ENCODE data around the gene SLC43A3. TPM values are rescaled to one million over a fixed set of nuclear protein-coding genes. Genes with fewer than 3 reads are reported as not detected.

SLC43A3 gene
- total and polyA plus RNA-seq, 2 of the 4 experiments (the other 2 are of a cell fraction), result 12.7 to 21.1 TPM

- Histone ChIP-seq H3K23ac (ENCODE audit: low read depth, low read length) (no peak overlapping the region), H3K4me1 (ENCODE audit: control insufficient read depth, insufficient read depth, low read length) (no peaks in the 10 kb centered on the region), H3K9ac (ENCODE audit: low read depth, low read length) (no peak overlapping the region), H2BK120ac (ENCODE audit: low read depth, low read length) (no peak overlapping the region), H3K56ac (ENCODE audit: extremely low read depth, insufficient read depth, low read length) (no peak overlapping the region), H2AK5ac (ENCODE audit: low read depth, low read length) (no peak overlapping the region), H4K8ac (ENCODE audit: low read depth in 2 of 2, low read length in 2 of 2) (no peak overlapping the region), H3K4me2 (ENCODE audit: low read depth, low read length) (no peak overlapping the region), H2BK15ac (ENCODE audit: low read depth, low read length) (no peak overlapping the region), H4K5ac (ENCODE audit: low read depth, low read length) (no peak overlapping the region), H3K4ac (ENCODE audit: low read depth, low read length) (no peak overlapping the region), H4K91ac (ENCODE audit: insufficient read depth, low read depth, low read length) (no peak overlapping the region), H3K27ac (ENCODE audit: insufficient read depth, low read length) (no peak overlapping the region), H3K36me3 (ENCODE audit: control insufficient read depth, insufficient read depth, low read length) (no peaks in the 10 kb centered on the region), H2BK5ac (ENCODE audit: low read depth, low read length, poor library complexity, severe bottlenecking) (no peak overlapping the region), H2BK20ac (ENCODE audit: low read depth, low read length) (no peak overlapping the region), H2AK9ac (replicated peaks; ENCODE audit: low read depth, low read length, poor library complexity) (no peak overlapping the region), H3K9me1 (ENCODE audit: insufficient read depth, low read length) (no peaks in the 10 kb centered on the region), H3K4me3 (ENCODE audit: insufficient read depth, low read depth, low read length) (no peak overlapping the region), H4K20me1 (ENCODE audit: insufficient read depth, low read length) (no peaks in the 10 kb centered on the region), H3K9me3 (ENCODE audit: control insufficient read depth, insufficient read depth, low read length) (no peaks in the 10 kb centered on the region), H3K18ac (ENCODE audit: low read depth, low read length) (no peak overlapping the region), H3K27me3 (ENCODE audit: control insufficient read depth, insufficient read depth, low read length) (peaks cover 32% of the 10 kb centered on the region), H3K79me1 (ENCODE audit: low read depth in 1 of 2, low read length in 2 of 2) (no peaks in the 10 kb centered on the region), H2AFZ (replicated peaks; ENCODE audit: low read length, poor library complexity) (no peak overlapping the region), H3K14ac (replicated peaks; ENCODE audit: low read depth, low read length) (no peak overlapping the region)
- BruUV-seq (replicated peaks), result no TSS peak
- no peak for ATAC-seq (ENCODE audit: low read depth)
- no peak for TF ChIP-seq SMC3 (IDR thresholded peaks at IDR 0.05; ENCODE audit: low read depth, low read length)
- TF ChIP-seq CHD1 (IDR thresholded peaks at IDR 0.05; ENCODE audit: low read depth, low read length), result no peak
- TF ChIP-seq, protein P1, sequence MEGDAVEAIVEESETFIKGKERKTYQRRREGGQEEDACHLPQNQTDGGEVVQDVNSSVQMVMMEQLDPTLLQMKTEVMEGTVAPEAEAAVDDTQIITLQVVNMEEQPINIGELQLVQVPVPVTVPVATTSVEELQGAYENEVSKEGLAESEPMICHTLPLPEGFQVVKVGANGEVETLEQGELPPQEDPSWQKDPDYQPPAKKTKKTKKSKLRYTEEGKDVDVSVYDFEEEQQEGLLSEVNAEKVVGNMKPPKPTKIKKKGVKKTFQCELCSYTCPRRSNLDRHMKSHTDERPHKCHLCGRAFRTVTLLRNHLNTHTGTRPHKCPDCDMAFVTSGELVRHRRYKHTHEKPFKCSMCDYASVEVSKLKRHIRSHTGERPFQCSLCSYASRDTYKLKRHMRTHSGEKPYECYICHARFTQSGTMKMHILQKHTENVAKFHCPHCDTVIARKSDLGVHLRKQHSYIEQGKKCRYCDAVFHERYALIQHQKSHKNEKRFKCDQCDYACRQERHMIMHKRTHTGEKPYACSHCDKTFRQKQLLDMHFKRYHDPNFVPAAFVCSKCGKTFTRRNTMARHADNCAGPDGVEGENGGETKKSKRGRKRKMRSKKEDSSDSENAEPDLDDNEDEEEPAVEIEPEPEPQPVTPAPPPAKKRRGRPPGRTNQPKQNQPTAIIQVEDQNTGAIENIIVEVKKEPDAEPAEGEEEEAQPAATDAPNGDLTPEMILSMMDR (conservative IDR thresholded peaks at IDR 0.05; ENCODE audit: low read depth, low read length), result no peak
- ChIA-PET CTCF (no interaction called here), POLR2A (ENCODE audit: unreplicated experiment) (no interaction called here)
- dilution Hi-C loops (cut with HindIII; ENCODE audit: low sequenced_read_pairs, unreplicated experiment) (no loop called here), intact Hi-C loops (cut with micrococcal nuclease) (no loop called here), in situ Hi-C loops (cut with MboI; ENCODE audit: low sequenced_read_pairs) (no loop called here)
- 50% methylated on average over 2 of the region's 5 CpGs; no CpG with 5 or more reads in 1 of the 2 experiments for WGBS, 2 experiments (ENCODE audit: extremely low coverage in 2 of 2, insufficient read length in 1 of 2)
- DNase-seq, result no peak
Measured at GRCh38 chr11:57386178-57386940, 40.6 kb downstream of the SLC43A3 start.

Measured in IMR-90 (cell line).